Ishikawa (cell line): ENCODE data around the gene SLA2.

ENCODE experiments used
- CEBPB ChIP-seq: IDR thresholded peaks from 2 replicates; pipeline ENCODE4 v1.6.1; 2012
- CREB1 ChIP-seq: IDR thresholded peaks from 2 replicates; pipeline ENCODE4 v1.6.1; 2012; ENCODE audit warnings: low read depth
- EP300 ChIP-seq: IDR thresholded peaks from 2 replicates; pipeline ENCODE4 v1.6.1; 2012; ENCODE audit warnings: borderline replicate concordance
- FOXM1 ChIP-seq: IDR thresholded peaks from 2 replicates; pipeline ENCODE4 v1.6.1; 2012; ENCODE audit warnings: low read depth, borderline replicate concordance
- MAX ChIP-seq: IDR thresholded peaks from 2 replicates; pipeline ENCODE4 v1.6.1; 2012
- NFIC ChIP-seq: IDR thresholded peaks from 2 replicates; pipeline ENCODE4 v1.6.1; 2012
- RAD21 ChIP-seq: IDR thresholded peaks from 2 replicates; pipeline ENCODE4 v1.6.1; 2012; ENCODE audit warnings: low read depth
- REST ChIP-seq: IDR thresholded peaks from 2 replicates; pipeline ENCODE4 v1.6.1; 2012; ENCODE audit warnings: low read depth, mild to moderate bottlenecking
- TAF1 ChIP-seq: IDR thresholded peaks from 2 replicates; pipeline ENCODE4 v1.6.1; 2012; ENCODE audit warnings: low read depth, mild to moderate bottlenecking
- TCF12 ChIP-seq: IDR thresholded peaks from 2 replicates; pipeline ENCODE4 v1.6.1; 2012; ENCODE audit warnings: low read depth
- TEAD4 ChIP-seq: IDR thresholded peaks from 2 replicates; pipeline ENCODE4 v1.6.1; 2012
- USF1 ChIP-seq: IDR thresholded peaks from 2 replicates; pipeline ENCODE4 v1.6.1; 2012
- YY1 ChIP-seq: IDR thresholded peaks from 2 replicates; pipeline ENCODE4 v1.6.1; 2012; ENCODE audit warnings: low read depth
- ZBTB7A ChIP-seq: IDR thresholded peaks from 2 replicates; pipeline ENCODE4 v1.6.1; 2012; ENCODE audit warnings: low read depth

DNA sequence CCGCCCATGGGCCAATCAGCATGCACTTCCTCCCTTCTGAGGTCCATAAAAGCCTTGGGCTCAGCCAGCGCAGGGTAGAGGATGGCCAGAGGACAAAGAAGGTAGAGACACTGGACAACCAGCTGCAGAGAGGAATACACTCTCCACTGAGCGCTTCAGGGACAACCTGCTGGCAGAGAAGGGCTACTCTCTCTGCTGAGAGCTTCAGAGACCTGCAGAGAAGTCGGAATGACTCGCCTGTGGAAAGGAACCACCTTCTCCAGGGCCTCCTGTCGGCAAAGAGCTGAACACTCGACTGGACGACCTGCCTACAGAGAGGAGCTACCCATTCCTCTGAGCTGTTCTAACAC lies 31.4 kb upstream of the SLA2 start:
- TF ChIP-seq RAD21 = no peak
- TF ChIP-seq CEBPB = no peak
- TF ChIP-seq EP300 = no peak
- no peak for TF ChIP-seq MAX
- TF ChIP-seq USF1 = no peak
- TF ChIP-seq FOXM1 = no peak
- no peak for TF ChIP-seq ZBTB7A
- no peak for TF ChIP-seq REST
- no peak for TF ChIP-seq CREB1
- no peak for TF ChIP-seq YY1
- TF ChIP-seq TEAD4 = no peak
- no peak for TF ChIP-seq TAF1
- no peak for TF ChIP-seq TCF12
- TF ChIP-seq NFIC = no peak
